ENCODE results near the gene G3BP1. TPM values are rescaled to one million over a fixed set of nuclear protein-coding genes. Genes with fewer than 3 reads are reported as not detected.

The G3BP1 gene
- total RNA-seq, 1 donor from 2014 or later: 317 TPM

GRCh38 chr5:151739395-151739794 lies 32.4 kb upstream of the G3BP1 start:
- DNase-seq (ENCODE audit: low read depth, low spot score): no peak
- Mint-ChIP-seq H3K4me3 (no peak overlapping the region), H3K27me3 (ENCODE audit: low read depth) (no peaks in the 10 kb centered on the region), H3K9me3 (no peaks in the 10 kb centered on the region), H3K36me3 (ENCODE audit: low read depth) (no peaks in the 10 kb centered on the region), H3K27ac (ENCODE audit: unreplicated experiment) (no peak overlapping the region), H3K4me1 (peaks cover 18% of the 10 kb centered on the region)
- TF ChIP-seq CTCF (conservative IDR thresholded peaks at IDR 0.05): no peak

GRCh38 chr5:151739939-151740335 lies 31.8 kb upstream of the G3BP1 start:
- Mint-ChIP-seq H3K36me3 (ENCODE audit: low read depth) (no peaks in the 10 kb centered on the region), H3K27ac (ENCODE audit: unreplicated experiment) (peak overlapping the region; percentile 76), H3K4me3 (no peak overlapping the region), H3K4me1 (peaks cover 18% of the 10 kb centered on the region), H3K27me3 (ENCODE audit: low read depth) (no peaks in the 10 kb centered on the region), H3K9me3 (no peaks in the 10 kb centered on the region)
- DNase-seq (ENCODE audit: low read depth, low spot score): no peak
- TF ChIP-seq CTCF (conservative IDR thresholded peaks at IDR 0.05): no peak

GRCh38 chr5:151740336-151740942 lies 31.3 kb upstream of the G3BP1 start:
- Mint-ChIP-seq H3K4me1 (peaks cover 18% of the 10 kb centered on the region), H3K27me3 (ENCODE audit: low read depth) (no peaks in the 10 kb centered on the region), H3K9me3 (no peaks in the 10 kb centered on the region), H3K4me3 (no peak overlapping the region), H3K27ac (ENCODE audit: unreplicated experiment) (no peak overlapping the region), H3K36me3 (ENCODE audit: low read depth) (no peaks in the 10 kb centered on the region)
- DNase-seq (ENCODE audit: low read depth, low spot score): peak; percentile 54
- peak; percentile 96 for TF ChIP-seq CTCF (conservative IDR thresholded peaks at IDR 0.05)

- DNase-seq (ENCODE audit: low read depth, low spot score): no peak
- H3K9me3 Mint-ChIP-seq: no peaks in the 10 kb centered on the region
- no peaks in the 10 kb centered on the region for H3K27me3 Mint-ChIP-seq (ENCODE audit: low read depth)
- H3K36me3 Mint-ChIP-seq (ENCODE audit: low read depth): no peaks in the 10 kb centered on the region
- no peak overlapping the region for H3K4me3 Mint-ChIP-seq
- peak; percentile 13 for TF ChIP-seq CTCF (conservative IDR thresholded peaks at IDR 0.05)
- H3K27ac Mint-ChIP-seq (ENCODE audit: unreplicated experiment): no peak overlapping the region
- H3K4me1 Mint-ChIP-seq: peaks cover 18% of the 10 kb centered on the region
Measured at GRCh38 chr5:151740958-151741373, 30.8 kb upstream of the G3BP1 start.

GRCh38 chr5:151741678-151742423 lies 29.9 kb upstream of the G3BP1 start:
- Mint-ChIP-seq H3K27ac (ENCODE audit: unreplicated experiment) (no peak overlapping the region), H3K27me3 (ENCODE audit: low read depth) (no peaks in the 10 kb centered on the region), H3K9me3 (no peaks in the 10 kb centered on the region), H3K4me1 (peaks cover 18% of the 10 kb centered on the region), H3K4me3 (no peak overlapping the region), H3K36me3 (ENCODE audit: low read depth) (no peaks in the 10 kb centered on the region)
- TF ChIP-seq CTCF (conservative IDR thresholded peaks at IDR 0.05): no peak
- DNase-seq (ENCODE audit: low read depth, low spot score): no peak
